Retinal pigment epithelial cell (primary cell): ENCODE data around the gene ZDHHC5.
A peak's percentile ranks its signal among the peaks of the same experiment; 100 is the strongest.
"Not testable (repeated sequence)": the region's sequence is repeated elsewhere in the genome, so short reads cannot be mapped to it uniquely, and the experiment has no call there.

Experiments
- DNase-seq: peaks from one replicate; pipeline ENCODE4 v3.0.0-alpha.2; 2010; ENCODE audit warnings: low read depth
- H3K4me3 ChIP-seq: 2 replicates; pipeline ENCODE4 v1.5.1; 2011; ENCODE audit warnings: mild to moderate bottlenecking, low read length, control low read depth, moderate library complexity
- TF ChIP-seq, protein P1 (sequence below): conservative IDR thresholded peaks from 2 replicates; pipeline ENCODE4 v1.5.1; 2011; ENCODE audit warnings: low read depth, low read length, control low read depth, inconsistent platforms

The ZDHHC5 gene

DNA sequence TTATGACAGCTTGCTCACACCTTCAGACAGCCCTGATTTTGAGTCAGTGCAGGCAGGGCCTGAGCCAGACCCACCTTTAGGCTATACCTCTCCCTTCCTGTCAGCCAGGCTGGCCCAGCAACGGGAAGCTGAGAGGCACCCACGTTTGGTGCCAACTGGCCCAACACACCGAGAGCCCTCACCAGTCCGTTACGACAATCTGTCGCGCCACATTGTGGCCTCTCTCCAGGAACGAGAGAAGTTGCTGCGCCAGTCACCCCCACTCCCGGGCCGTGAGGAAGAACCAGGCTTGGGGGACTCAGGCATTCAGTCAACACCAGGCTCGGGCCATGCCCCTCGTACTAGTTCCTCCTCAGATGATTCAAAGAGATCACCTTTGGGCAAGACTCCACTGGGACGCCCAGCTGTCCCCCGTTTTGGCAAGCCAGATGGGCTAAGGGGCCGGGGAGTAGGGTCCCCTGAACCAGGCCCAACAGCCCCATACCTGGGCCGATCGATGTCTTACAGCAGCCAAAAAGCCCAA, 31.0 kb downstream of the ZDHHC5 start:
- no peak for DNase-seq
- TF ChIP-seq, protein P1, sequence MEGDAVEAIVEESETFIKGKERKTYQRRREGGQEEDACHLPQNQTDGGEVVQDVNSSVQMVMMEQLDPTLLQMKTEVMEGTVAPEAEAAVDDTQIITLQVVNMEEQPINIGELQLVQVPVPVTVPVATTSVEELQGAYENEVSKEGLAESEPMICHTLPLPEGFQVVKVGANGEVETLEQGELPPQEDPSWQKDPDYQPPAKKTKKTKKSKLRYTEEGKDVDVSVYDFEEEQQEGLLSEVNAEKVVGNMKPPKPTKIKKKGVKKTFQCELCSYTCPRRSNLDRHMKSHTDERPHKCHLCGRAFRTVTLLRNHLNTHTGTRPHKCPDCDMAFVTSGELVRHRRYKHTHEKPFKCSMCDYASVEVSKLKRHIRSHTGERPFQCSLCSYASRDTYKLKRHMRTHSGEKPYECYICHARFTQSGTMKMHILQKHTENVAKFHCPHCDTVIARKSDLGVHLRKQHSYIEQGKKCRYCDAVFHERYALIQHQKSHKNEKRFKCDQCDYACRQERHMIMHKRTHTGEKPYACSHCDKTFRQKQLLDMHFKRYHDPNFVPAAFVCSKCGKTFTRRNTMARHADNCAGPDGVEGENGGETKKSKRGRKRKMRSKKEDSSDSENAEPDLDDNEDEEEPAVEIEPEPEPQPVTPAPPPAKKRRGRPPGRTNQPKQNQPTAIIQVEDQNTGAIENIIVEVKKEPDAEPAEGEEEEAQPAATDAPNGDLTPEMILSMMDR, result no peak
- H3K4me3 ChIP-seq, result no peak overlapping the region

DNA sequence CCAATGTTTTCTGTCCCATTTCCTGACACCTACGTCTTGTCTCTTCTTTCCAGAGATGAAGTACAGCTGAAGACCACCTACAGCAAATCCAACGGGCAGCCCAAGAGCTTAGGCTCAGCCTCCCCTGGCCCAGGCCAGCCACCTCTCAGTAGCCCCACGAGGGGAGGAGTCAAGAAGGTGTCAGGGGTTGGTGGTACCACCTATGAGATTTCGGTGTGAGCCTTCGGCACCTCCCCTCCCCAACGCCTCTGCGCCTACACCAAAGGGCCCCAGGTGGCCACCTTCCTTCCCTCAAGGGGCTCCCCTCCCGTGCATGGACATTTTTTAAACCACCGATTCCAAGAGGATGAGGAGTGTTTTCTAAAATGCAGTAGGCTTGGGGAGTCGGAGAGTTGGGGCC, 31.9 kb downstream of the ZDHHC5 start:
- H3K4me3 ChIP-seq, result no peak overlapping the region
- TF ChIP-seq, protein P1, result no peak
- DNase-seq, result no peak

DNA sequence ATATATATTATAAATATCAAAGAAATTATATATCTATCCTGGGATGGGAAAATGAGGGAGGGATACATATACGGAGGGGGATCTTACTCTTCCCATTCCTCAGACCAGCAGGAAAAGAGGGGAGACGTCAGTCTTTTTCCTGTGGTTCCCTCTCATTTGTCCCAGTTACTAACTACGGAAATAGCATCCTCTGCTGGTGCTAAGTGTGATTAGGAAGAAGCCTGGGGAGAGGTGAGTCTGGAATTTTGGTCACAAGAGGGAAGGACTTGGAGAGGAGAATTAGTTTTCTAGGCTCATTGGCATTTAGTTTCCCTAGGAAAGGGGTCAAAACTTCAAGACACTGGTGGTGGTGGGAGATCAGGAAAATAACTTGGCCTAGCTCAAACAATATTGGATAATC, 32.5 kb downstream of the ZDHHC5 start:
- TF ChIP-seq, protein P1, result peak; percentile 26
- no peak for DNase-seq
- no peak overlapping the region for H3K4me3 ChIP-seq

DNA sequence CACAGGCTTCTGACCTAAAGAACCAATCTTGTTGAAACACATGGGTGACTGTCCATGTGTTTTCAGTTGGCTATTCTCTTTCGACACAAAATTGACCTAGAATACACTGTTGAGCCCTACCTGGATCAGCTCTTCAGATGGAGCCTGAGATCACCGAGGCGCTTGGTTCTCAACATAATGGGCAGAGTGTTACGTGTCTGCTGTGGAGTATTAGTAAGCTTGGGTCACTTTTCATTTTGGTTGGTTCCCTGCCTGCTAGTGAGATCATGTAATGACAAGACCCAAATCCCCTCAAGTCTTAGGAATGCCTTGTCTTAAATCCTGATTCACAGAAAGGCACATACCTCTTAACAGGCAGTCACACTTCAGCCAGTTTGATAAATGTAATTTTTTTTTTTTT, 35.4 kb downstream of the ZDHHC5 start:
- TF ChIP-seq, protein P1, result no peak
- H3K4me3 ChIP-seq, result no peak overlapping the region
- no peak for DNase-seq

DNA sequence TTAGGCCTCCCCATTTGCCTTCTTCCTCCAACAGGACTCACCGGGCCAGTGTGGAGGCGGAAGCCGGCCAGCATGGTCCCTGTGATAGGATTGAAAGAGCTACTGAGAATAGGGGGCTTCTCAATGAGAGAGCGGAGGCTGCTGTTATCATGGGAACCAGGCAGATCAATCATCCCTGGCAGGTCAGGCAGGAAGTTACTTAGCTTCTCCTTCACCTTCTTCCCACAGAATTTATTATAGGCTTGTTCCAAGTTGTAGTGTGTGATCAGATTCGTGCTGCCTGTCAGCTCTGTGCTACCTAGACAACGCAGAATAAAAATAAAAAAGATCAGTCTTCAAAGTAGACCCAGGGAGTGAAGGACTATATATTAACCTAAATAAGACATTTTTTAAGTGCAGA, 37.0 kb downstream of the ZDHHC5 start:
- TF ChIP-seq, protein P1, result no peak
- H3K4me3 ChIP-seq, result no peak overlapping the region
- no peak for DNase-seq

DNA sequence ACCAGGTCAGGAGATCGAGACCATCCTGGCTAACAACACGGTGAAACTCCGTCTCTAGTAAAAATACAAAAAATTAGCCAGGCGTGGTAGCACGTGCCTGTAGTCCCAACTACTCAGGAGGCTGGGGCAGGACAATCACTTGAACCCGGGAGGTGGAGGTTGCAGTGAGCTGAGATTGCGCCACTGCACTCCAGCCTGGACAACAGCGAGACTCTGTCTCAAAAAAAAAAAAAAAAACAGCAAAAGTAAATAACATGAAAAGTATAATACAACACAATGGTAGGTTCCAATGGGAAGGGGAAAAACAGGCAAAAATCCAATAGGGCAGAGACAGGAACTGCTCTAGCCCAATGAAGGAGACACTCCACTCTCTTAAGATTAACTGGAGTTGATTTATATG, 37.5 kb downstream of the ZDHHC5 start:
- not testable (repeated sequence) for DNase-seq, H3K4me3 ChIP-seq

DNA sequence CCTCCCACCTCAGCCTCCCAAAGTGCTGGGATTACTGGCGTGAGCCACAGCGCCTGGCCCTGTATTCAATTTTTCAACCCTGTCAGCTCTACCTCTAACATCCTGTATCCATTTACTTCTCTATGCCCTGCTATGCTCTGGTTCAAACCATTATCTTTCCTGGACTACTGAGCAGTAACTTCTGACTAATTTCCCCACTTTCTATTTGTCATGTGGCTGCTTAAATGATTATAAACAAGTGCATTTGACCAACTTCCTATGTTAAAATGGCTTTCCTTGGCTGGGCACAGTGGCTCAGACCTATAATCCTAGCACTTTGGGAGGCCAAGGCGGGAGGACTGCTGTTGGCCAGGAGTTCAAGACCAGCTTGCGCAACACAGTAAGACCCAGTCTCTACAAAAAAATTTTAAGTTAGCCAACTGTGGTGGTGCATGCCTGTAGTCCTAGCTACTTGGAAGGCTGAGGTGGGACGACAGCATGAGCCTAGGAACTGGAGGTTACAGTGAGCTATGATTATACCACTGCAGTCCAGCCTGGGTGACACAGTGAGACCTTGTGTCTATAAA, 42.0 kb downstream of the ZDHHC5 start:
- no peak overlapping the region for H3K4me3 ChIP-seq
- TF ChIP-seq, protein P1, result no peak
- no peak for DNase-seq
